Activated CD4-positive, CD25-positive, alpha-beta regulatory T cell treated with anti-CD3 and anti-CD28 coated beads, Interleukin-2, amount 50 U/mL, for 72 hours (primary cell): Measurements from ENCODE around the gene PEX5L.

Experiments used
- DNase-seq: peaks from one replicate; pipeline ENCODE4 v3.0.0; 2021

PEX5L gene

GRCh38 chr3:179953993-179954870, 82.5 kb downstream of the PEX5L start:
- no peak for DNase-seq

GRCh38 chr3:179950840-179951239, 85.9 kb downstream of the PEX5L start:
- DNase-seq: no peak

GRCh38 chr3:179949869-179950268, 86.9 kb downstream of the PEX5L start:
- DNase-seq: no peak

- no peak for DNase-seq
Observed at GRCh38 chr3:179949412-179949811, 87.3 kb downstream of the PEX5L start.

- DNase-seq: no peak
Observed at GRCh38 chr3:179948740-179949139, 88.0 kb downstream of the PEX5L start.

- no peak for DNase-seq
Observed at GRCh38 chr3:179945569-179945968, 91.2 kb downstream of the PEX5L start.

- DNase-seq: no peak
Observed at GRCh38 chr3:179943117-179943880, 93.4 kb downstream of the PEX5L start.

GRCh38 chr3:179942553-179943075, 94.1 kb downstream of the PEX5L start:
- no peak for DNase-seq

GRCh38 chr3:179935710-179936109, 101.0 kb downstream of the PEX5L start:
- no peak for DNase-seq

- DNase-seq: no peak
Observed at GRCh38 chr3:179933914-179934313, 102.8 kb downstream of the PEX5L start.

GRCh38 chr3:179933080-179933479, 103.7 kb downstream of the PEX5L start:
- DNase-seq: no peak

GRCh38 chr3:179932674-179933073, 104.1 kb downstream of the PEX5L start:
- no peak for DNase-seq

GRCh38 chr3:179929091-179929529, 107.6 kb downstream of the PEX5L start:
- no peak for DNase-seq

GRCh38 chr3:179927191-179927590, 109.5 kb downstream of the PEX5L start:
- DNase-seq: no peak

- no peak for DNase-seq
Observed at GRCh38 chr3:179921951-179922350, 114.8 kb downstream of the PEX5L start.

- no peak for DNase-seq
Observed at GRCh38 chr3:179921500-179921899, 115.2 kb downstream of the PEX5L start.

- no peak for DNase-seq
Observed at GRCh38 chr3:179907784-179908482, 128.8 kb downstream of the PEX5L start.

- DNase-seq: no peak
Observed at GRCh38 chr3:179902061-179902460, 134.7 kb downstream of the PEX5L start.

GRCh38 chr3:179898024-179898423, 138.7 kb downstream of the PEX5L start:
- DNase-seq: no peak

- no peak for DNase-seq
Observed at GRCh38 chr3:179897231-179897630, 139.5 kb downstream of the PEX5L start.

GRCh38 chr3:179896507-179896906, 140.2 kb downstream of the PEX5L start:
- DNase-seq: no peak

GRCh38 chr3:179895330-179895729, 141.4 kb downstream of the PEX5L start:
- DNase-seq: no peak

GRCh38 chr3:179887295-179887943, 149.3 kb downstream of the PEX5L start:
- no peak for DNase-seq
